Measurements from ENCODE around the gene TEDDM1.
"Not testable (repeated sequence)": the region's sequence is repeated elsewhere in the genome, so short reads cannot be mapped to it uniquely, and the experiment has no call there.

TEDDM1 gene, protein sequence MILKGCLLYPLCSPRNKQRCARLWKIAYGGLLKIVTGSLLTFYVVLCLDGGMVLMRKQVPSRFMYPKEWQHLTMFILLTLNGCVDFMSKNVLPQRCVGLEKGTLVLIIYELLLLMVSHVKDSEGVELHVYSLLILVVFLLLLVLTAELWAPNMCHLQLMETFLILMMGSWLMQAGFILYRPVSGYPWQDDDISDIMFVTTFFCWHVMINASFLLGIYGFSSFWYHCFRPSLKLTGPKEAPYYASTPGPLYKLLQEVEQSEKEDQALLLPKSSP

DNA sequence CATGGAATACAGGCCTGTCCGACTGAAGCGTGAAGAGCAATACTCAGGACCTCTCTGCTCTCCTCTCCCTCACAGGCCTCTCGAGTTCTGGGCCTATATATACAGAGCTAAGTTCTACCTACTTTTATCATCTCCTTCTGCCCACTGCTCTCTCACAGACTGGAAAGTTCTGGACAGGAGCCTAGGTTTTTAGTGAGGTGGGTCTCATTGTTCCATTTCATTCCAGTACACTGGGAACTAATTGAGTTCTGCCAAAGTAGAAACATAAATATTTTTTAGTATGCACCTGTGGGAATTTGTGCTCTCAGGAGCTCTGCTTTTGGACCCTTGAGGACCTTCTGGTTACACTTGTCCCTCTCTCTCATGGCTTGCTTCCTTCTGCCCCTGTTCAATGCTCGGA lies at the start of gene TEDDM1:
Gene TEDDM1, minus strand, starts transcription at position 101 of the 400 bp plus-strand sequence. CDS start 182 bp downstream, outside the sequence.
- DNase-seq, result no peak

GRCh38 chr1:182450087-182450486 lies 49.6 kb upstream of the TEDDM1 start, which contains the start of gene RGSL1:
TSS of gene RGSL1 (plus strand) at chr1:182450146. CDS start at chr1:182450166, 20 bp downstream.
- no peak for DNase-seq

GRCh38 chr1:182447660-182448059 lies 47.2 kb upstream of the TEDDM1 start:
- no peak for DNase-seq

GRCh38 chr1:182447124-182447523 lies 46.7 kb upstream of the TEDDM1 start:
- not testable (repeated sequence) for DNase-seq

- no peak for DNase-seq
Observed at GRCh38 chr1:182446033-182446669, 45.7 kb upstream of the TEDDM1 start.

GRCh38 chr1:182444497-182444896 lies 44.0 kb upstream of the TEDDM1 start:
- no peak for DNase-seq

DNA sequence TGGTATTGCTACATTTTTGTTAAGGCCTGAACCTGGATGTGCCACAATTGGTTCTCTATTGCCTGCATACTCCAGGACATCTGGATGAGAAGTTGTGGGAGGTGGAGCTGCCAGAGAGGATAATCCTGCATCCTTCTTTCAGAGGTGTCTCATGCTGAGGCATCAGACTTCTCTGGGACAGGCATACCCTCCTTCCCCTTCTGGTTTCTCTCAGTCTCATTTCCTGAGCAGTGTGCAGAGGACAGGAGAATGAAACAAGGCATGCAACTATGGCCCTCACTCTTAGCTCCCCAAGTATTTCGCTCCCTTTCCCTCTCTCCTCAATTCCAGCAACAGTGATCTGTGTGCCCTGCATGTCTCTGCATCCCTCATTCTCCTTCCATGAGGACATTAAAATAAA lies 41.9 kb upstream of the TEDDM1 start:
- DNase-seq, result no peak

DNA sequence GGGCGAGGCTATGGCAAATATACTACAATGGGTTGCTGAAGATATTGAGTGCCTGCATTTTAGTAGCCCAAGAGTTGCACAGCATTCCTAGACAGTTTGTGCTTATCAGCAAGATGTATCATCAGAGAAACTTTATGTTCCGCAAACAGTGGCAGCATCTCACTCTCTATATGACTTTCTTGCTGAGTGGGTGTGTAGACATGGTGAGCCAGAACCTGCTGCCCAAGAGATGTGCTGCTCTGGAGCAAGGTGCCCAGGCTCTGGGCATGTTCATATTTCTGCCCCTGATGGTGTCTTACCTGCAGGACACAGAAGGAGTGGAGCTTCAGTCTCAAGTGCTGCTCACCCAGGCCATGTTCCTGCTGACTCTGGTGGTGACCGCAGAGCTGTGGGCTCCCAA lies 41.3 kb upstream of the TEDDM1 start:
- no peak for DNase-seq

GRCh38 chr1:182438326-182438725 lies 37.9 kb upstream of the TEDDM1 start:
- no peak for DNase-seq

- DNase-seq, result no peak
Observed at GRCh38 chr1:182433580-182433979, 33.1 kb upstream of the TEDDM1 start.

DNA sequence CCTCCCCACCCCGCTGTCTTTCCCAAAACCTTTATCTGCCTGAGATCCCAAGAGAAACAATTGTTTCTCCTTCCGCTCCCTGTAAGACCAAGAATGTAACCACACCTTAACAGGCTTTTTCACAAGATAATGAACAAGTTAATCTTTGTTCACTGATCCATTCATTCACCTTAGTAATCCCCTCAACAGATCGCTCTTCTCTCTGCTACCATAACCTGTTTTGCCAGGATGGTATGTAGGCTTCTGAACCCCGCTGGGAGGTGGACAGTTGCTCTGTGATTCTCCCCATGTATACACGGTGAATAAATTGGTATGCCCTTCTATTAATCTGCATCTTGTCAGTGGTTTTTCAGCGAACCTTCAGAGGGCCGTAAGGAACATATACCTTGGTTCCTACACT lies 30.8 kb upstream of the TEDDM1 start:
- no peak for DNase-seq

- no peak for DNase-seq
Observed at GRCh38 chr1:182430263-182431068, 30.0 kb upstream of the TEDDM1 start.

DNA sequence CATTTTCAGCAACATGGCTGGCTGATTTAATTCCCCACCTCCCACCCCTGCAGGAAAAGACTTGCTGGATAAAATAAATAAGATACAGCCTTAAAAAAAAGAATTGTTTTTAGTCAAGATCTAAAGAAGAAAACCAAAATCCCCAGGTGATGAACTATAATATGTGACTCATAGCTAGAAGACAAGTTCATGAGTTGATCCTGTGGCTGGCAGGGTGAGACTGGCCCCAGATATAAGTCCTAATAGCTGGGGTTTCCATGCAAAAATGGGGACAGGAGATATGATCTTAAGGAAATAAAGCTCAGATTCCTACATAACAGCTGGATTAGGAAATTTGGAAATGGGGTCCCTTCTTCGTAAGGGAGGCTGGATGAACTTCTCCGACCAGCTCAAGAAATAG lies 27.6 kb upstream of the TEDDM1 start:
- DNase-seq, result no peak

GRCh38 chr1:182426442-182427430 lies 26.3 kb upstream of the TEDDM1 start:
- DNase-seq, result no peak

DNA sequence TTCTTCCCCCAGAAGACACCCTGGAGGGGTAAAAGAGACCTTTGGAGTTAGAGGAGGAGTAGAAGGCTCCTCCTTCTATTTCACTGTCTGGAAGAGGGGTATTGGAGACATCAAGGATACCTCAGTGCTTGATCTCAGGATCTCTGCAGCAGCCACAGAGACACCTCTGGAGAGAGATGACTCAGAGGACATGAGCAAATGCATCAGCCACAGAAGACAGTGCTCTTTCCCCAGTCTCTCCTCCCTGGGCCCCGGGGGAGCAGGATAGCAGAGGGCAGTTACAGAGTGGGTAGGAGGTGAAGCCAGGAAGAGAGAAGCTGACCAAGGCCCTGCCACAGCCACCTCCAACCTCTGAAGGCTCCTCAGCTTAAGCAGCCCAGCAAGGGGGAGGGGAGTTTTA lies 15.3 kb upstream of the TEDDM1 start:
- no peak for DNase-seq

- no peak for DNase-seq
Observed at GRCh38 chr1:182413969-182414368, 13.5 kb upstream of the TEDDM1 start.

GRCh38 chr1:182413486-182413885 lies 13.0 kb upstream of the TEDDM1 start:
- no peak for DNase-seq

DNA sequence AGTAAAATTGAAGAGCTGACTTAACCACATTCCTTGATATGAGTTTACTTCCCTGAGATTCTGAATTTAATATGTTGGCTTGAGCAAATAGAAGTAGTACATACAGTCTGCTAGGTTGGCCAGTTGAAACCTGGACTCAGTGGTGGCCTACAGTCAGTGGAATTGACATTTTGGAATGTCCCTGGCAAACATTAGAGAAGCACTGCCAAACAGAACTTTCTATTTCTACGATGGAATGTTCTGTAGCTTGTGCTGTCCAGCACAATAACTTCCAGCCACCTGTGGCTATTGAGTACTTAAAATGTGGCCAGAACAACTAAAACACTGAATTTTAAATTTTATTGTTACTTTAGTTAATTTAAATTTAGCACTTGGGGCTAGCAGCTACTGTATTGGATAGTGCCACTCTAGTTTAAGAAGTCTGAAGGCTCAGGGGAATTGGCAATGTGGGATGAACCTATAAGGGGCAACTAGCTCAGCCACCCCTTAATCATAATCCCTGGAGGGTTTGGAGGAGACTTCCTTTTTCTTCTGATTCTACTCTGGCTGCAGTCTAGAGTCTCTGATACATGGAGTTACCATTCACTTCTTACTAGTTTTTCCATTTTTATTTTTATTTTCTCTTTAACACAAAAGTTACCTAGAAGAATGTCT lies 10.3 kb upstream of the TEDDM1 start:
- no peak for DNase-seq

DNA sequence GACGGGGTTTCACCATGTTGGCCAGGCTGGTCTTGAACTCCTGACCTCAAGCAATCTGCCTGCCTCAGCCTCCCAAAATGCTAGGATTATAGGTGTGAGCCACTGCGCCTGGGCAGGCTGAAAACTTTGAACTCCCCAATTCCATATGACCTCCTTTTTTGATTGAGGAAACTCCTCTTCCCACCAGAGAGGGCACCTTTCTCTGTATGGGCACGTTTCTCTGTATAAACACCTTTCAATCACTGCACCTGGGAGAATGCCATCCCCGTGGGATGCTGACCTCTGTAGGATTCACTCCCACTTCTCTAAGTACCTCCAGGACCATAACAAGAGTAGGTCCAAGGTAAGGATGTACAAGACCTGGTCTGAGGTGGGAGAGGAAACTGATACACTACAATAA lies 9.7 kb upstream of the TEDDM1 start:
- no peak for DNase-seq

- DNase-seq, result no peak
Observed at GRCh38 chr1:182408435-182409075, 8.1 kb upstream of the TEDDM1 start.

GRCh38 chr1:182407724-182408123 lies 7.3 kb upstream of the TEDDM1 start:
- DNase-seq, result no peak
